ENCODE results near the gene WNT9B. TPM values are rescaled to one million over a fixed set of nuclear protein-coding genes. Genes with fewer than 3 reads are reported as not detected.

The WNT9B gene
- polyA plus RNA-seq (2012; ENCODE audit: insufficient read length, low read depth), result not detected

- TF ChIP-seq SIN3A (IDR thresholded peaks at IDR 0.05; ENCODE audit: borderline replicate concordance, insufficient read depth, low read length), result no peak
- TF ChIP-seq REST (IDR thresholded peaks at IDR 0.05; ENCODE audit: insufficient read depth in 1 of 2, low read depth in 2 of 2, low read length in 2 of 2), result no peak
- no peak for TF ChIP-seq FOXP2 (optimal IDR thresholded peaks at IDR 0.05; ENCODE audit: borderline replicate concordance, extremely low read depth, extremely low read length, insufficient read depth)
- no peak for TF ChIP-seq POLR2AphosphoS5 (IDR thresholded peaks at IDR 0.05; ENCODE audit: low read depth, low read length)
- no peak for TF ChIP-seq TAF1 (IDR thresholded peaks at IDR 0.05; ENCODE audit: borderline replicate concordance, insufficient read depth, low read length)
These were observed at the start of gene WNT9B for GRCh38 chr17:46851029-46851741. TSS of gene WNT9B (plus strand) at chr17:46851583. CDS start at chr17:46851639, 56 bp downstream.

GRCh38 chr17:46802800-46803199 lies 48.6 kb upstream of the WNT9B start:
- TF ChIP-seq FOXP2 (optimal IDR thresholded peaks at IDR 0.05; ENCODE audit: borderline replicate concordance, extremely low read depth, extremely low read length, insufficient read depth), result no peak
- no peak for TF ChIP-seq POLR2AphosphoS5 (IDR thresholded peaks at IDR 0.05; ENCODE audit: low read depth, low read length)
- no peak for TF ChIP-seq TAF1 (IDR thresholded peaks at IDR 0.05; ENCODE audit: borderline replicate concordance, insufficient read depth, low read length)
- no peak for TF ChIP-seq REST (IDR thresholded peaks at IDR 0.05; ENCODE audit: insufficient read depth in 1 of 2, low read depth in 2 of 2, low read length in 2 of 2)
- TF ChIP-seq SIN3A (IDR thresholded peaks at IDR 0.05; ENCODE audit: borderline replicate concordance, insufficient read depth, low read length), result no peak

- TF ChIP-seq FOXP2 (optimal IDR thresholded peaks at IDR 0.05; ENCODE audit: borderline replicate concordance, extremely low read depth, extremely low read length, insufficient read depth) (no peak), REST (IDR thresholded peaks at IDR 0.05; ENCODE audit: insufficient read depth in 1 of 2, low read depth in 2 of 2, low read length in 2 of 2) (no peak)
These were observed 47.8 kb upstream of the WNT9B start for GRCh38 chr17:46803544-46803943.

GRCh38 chr17:46805771-46806170 lies 45.6 kb upstream of the WNT9B start:
- no peak for TF ChIP-seq SIN3A (IDR thresholded peaks at IDR 0.05; ENCODE audit: borderline replicate concordance, insufficient read depth, low read length)
- no peak for TF ChIP-seq TAF1 (IDR thresholded peaks at IDR 0.05; ENCODE audit: borderline replicate concordance, insufficient read depth, low read length)
- no peak for TF ChIP-seq REST (IDR thresholded peaks at IDR 0.05; ENCODE audit: insufficient read depth in 1 of 2, low read depth in 2 of 2, low read length in 2 of 2)
- TF ChIP-seq POLR2AphosphoS5 (IDR thresholded peaks at IDR 0.05; ENCODE audit: low read depth, low read length), result no peak
- TF ChIP-seq FOXP2 (optimal IDR thresholded peaks at IDR 0.05; ENCODE audit: borderline replicate concordance, extremely low read depth, extremely low read length, insufficient read depth), result no peak
